Stomach (tissue), 9 donors: Measurements from ENCODE around the gene ASTN2. TPM values are rescaled to one million over a fixed set of nuclear protein-coding genes. Genes with fewer than 3 reads are reported as not detected.

ENCODE experiments used
- DNase-seq, 2 donors: peaks; one replicate each; pipeline versions ENCODE4 v3.0.0 to v3.0.0-alpha.2; 2013 to 2019
- H3K27ac ChIP-seq, 5 donors: fragments of 200-600 bp in 4 of 5; sonication (generic) in 4 of 5; one replicate each; pipeline ENCODE4 v1.5.1; 2013 to 2019; ENCODE audit warnings: mild to moderate bottlenecking in 1 of 5, moderate library complexity in 1 of 5
- H3K27me3 ChIP-seq, 3 donors: fragments of 200-600 bp; sonication (generic); one replicate each; pipeline ENCODE4 v1.5.1; 2017 to 2019; ENCODE audit warnings: mixed run types in 1 of 3
- H3K36me3 ChIP-seq, 4 donors: fragments of 200-600 bp; sonication (generic); 1 replicate in 3 of 4; 2 replicates in 1 of 4; pipeline ENCODE4 v1.5.1; 2016 to 2019
- H3K4me1 ChIP-seq, 4 donors: fragments of 200-600 bp; sonication (generic); one replicate each; pipeline ENCODE4 v1.5.1; 2016 to 2019
- H3K4me3 ChIP-seq, 4 donors: fragments of 200-600 bp; sonication (generic) in 3 of 4; one replicate each; pipeline ENCODE4 v1.5.1; 2016 to 2019; ENCODE audit warnings: mild to moderate bottlenecking in 1 of 4
- H3K9me3 ChIP-seq, 4 donors: fragments of 200-600 bp; sonication (generic); one replicate each; pipeline ENCODE4 v1.5.1; 2016 to 2019
- EP300 ChIP-seq: sonication (generic); formaldehyde crosslinking; IDR thresholded peaks from one replicate; pipeline ENCODE4 v1.6.1; 2017; ENCODE audit warnings: antibody characterized with exemption
- POLR2A ChIP-seq, 4 donors: fragments of 450-650 bp; IDR thresholded peaks; one replicate each; pipeline ENCODE4 v1.6.1; 2016; ENCODE audit warnings: antibody characterized with exemption in 4 of 4, control low read depth in 2 of 4, mild to moderate bottlenecking in 1 of 4, moderate library complexity in 1 of 4
- POLR2AphosphoS5 ChIP-seq, 3 donors: sonication (generic); formaldehyde crosslinking; IDR thresholded peaks; one replicate each; pipeline ENCODE4 v1.6.1; 2016; ENCODE audit warnings: antibody characterized with exemption in 3 of 3
- WGBS, 5 donors: extraction: QIAGEN DNeasy Blood & Tissue Kit in 3 of 5; methylation state at CpG; one replicate each; pipeline versions ENCODE4 v1.1.5 to v1.1.7; 2013 to 2018; 5-methylcytosine and 5-hydroxymethylcytosine counted together
- intact Hi-C: fragments of 100-400 bp; cut with DNase I; formaldehyde crosslinking; loops from one replicate; pipeline ENCODE4 v1.15.1; 2023; ENCODE audit warnings: low total_unique reads
- polyA plus RNA-seq, 3 donors: library from polyadenylated mRNA; stranded (reverse); fragments of 200-250 nt; gene quantifications; one replicate each; pipeline ENCODE4 v1.2.3, GENCODE V29; 2013
- total RNA-seq, 5 donors: library from RNA; depleted of rRNA; stranded (reverse); fragments of >200 nt; gene quantifications; one replicate each; pipeline versions ENCODE4 v1.1.0 to v1.2.3, GENCODE V29; 2014 to 2016
- TF ChIP-seq, protein P1 (sequence below), 7 experiments: fragments of 450-650 bp in 4 of 7; fragments of 200-600 bp in 3 of 7; sonication (generic) in 3 of 7; IDR thresholded peaks; one replicate each; pipeline ENCODE4 v1.5.1; 2016 to 2019; ENCODE audit warnings: antibody characterized with exemption in 7 of 7, control low read depth in 2 of 7, mild to moderate bottlenecking in 1 of 7
- donor health status: healthy with polysubstance abuse.
- donor health status: Bipolar disorder and iron deficiency.
- donor health status: healthy.

ASTN2 gene
- total and polyA plus RNA-seq, 8 donors, result 2.1 to 22.3 (median 4.2) TPM; not detected in 1

DNA sequence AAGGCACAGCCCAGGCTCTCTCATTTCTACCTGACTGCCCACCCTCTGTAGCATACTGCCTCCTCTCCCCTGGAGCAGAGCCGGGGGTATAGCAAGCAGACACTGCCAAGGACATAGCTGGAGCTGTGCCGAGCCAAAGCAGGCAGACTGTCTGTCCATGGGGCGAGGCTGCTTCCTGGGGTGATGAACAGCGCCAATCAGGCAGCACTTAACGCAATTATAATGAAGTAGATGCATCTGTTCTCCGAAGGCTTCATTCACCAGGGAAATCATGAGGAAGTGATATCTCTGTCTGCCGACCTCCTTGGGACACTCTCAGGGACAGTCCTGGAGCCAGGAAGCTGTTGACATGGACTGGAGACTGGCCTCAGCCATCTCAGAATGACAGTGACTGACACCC lies 230.7 kb downstream of the ASTN2 start:
- Histone ChIP-seq H3K4me3 (no peak overlapping the region), H3K27ac (no peak overlapping the region), H3K27me3 (no peaks in the 10 kb centered on the region), H3K9me3 (peaks cover 0 to 10% (median 6%) of the 10 kb centered on the region in 4 donors), H3K36me3 (no peaks in the 10 kb centered on the region), H3K4me1 (no peaks in the 10 kb centered on the region)
- TF ChIP-seq, protein P1, sequence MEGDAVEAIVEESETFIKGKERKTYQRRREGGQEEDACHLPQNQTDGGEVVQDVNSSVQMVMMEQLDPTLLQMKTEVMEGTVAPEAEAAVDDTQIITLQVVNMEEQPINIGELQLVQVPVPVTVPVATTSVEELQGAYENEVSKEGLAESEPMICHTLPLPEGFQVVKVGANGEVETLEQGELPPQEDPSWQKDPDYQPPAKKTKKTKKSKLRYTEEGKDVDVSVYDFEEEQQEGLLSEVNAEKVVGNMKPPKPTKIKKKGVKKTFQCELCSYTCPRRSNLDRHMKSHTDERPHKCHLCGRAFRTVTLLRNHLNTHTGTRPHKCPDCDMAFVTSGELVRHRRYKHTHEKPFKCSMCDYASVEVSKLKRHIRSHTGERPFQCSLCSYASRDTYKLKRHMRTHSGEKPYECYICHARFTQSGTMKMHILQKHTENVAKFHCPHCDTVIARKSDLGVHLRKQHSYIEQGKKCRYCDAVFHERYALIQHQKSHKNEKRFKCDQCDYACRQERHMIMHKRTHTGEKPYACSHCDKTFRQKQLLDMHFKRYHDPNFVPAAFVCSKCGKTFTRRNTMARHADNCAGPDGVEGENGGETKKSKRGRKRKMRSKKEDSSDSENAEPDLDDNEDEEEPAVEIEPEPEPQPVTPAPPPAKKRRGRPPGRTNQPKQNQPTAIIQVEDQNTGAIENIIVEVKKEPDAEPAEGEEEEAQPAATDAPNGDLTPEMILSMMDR (IDR thresholded peaks at IDR 0.05), result no peak
- TF ChIP-seq POLR2AphosphoS5 (IDR thresholded peaks at IDR 0.05) (no peak), EP300 (no peak), POLR2A (IDR thresholded peaks at IDR 0.05) (no peak)
- peak in 1 of 2 donors; percentile 26 for DNase-seq
- intact Hi-C loops, result no loop called here
- WGBS, 5 donors, result 68 to 81% (median 78%) methylated on average over 6 to 7 of the region's 7 CpGs

GRCh38 chr9:117182046-117182445 lies 232.8 kb downstream of the ASTN2 start:
- Histone ChIP-seq H3K27me3 (no peaks in the 10 kb centered on the region), H3K9me3 (peaks cover 0 to 10% (median 6%) of the 10 kb centered on the region in 4 donors), H3K27ac (no peak overlapping the region), H3K4me1 (no peaks in the 10 kb centered on the region), H3K36me3 (no peaks in the 10 kb centered on the region), H3K4me3 (no peak overlapping the region)
- WGBS, 5 donors, result 51 to 79% (median 68%) methylated on average over 2 of the region's 2 CpGs
- TF ChIP-seq, protein P1 (IDR thresholded peaks at IDR 0.05), result no peak
- intact Hi-C loops, result no loop called here
- DNase-seq, result no peak

- no peaks in the 10 kb centered on the region for H3K27me3 ChIP-seq
- no peak overlapping the region for H3K4me3 ChIP-seq
- no peak overlapping the region for H3K27ac ChIP-seq
- no peaks in the 10 kb centered on the region for H3K36me3 ChIP-seq
- DNase-seq, result no peak
- TF ChIP-seq POLR2AphosphoS5 (IDR thresholded peaks at IDR 0.05) (no peak), POLR2A (IDR thresholded peaks at IDR 0.05) (no peak), EP300 (no peak)
- TF ChIP-seq, protein P1 (IDR thresholded peaks at IDR 0.05), result no peak
- 93 to 100% (median 94%) methylated on average over 2 of the region's 2 CpGs for WGBS, 5 donors
- peaks cover 0 to 10% (median 6%) of the 10 kb centered on the region in 4 donors for H3K9me3 ChIP-seq
- H3K4me1 ChIP-seq, result no peaks in the 10 kb centered on the region
- intact Hi-C loops, result no loop called here
These were observed 233.9 kb downstream of the ASTN2 start for GRCh38 chr9:117180896-117181445.

DNA sequence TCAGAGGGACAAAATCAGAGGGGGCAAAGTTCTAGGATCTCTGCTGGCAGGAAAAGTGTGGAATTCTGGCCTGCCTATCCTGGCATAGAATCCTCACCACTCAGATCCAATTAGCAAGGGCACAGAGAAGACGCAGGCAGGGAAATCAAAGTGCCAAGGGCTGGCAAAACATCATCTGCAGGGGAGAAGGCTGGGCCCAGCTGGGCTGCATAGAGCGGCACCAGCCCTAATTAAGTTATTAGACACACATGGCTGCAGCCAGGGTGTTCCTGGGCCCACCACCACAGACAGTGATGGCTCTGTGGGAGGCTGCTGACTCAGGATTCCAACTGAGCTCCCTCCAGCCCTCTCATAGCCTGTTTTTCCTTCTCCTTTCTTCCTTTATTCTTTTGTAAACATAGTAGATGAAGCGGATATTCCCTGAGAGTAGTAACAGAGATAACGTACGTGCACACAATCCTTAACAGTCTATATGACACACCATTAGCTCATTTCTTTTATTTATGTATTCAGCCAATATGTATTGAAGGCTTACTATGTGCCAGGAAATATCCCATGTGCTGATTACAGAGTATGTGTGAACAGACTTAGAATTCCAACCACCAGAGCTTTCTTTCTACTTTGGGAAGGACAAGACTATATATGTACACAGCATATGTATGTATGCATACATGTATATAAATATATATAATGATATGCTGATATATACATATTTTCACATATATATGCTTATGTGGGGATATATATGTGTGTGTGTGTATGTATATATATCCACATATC lies 236.1 kb downstream of the ASTN2 start:
- Histone ChIP-seq H3K27ac (no peak overlapping the region), H3K9me3 (peaks cover 0 to 10% (median 6%) of the 10 kb centered on the region in 4 donors), H3K27me3 (no peaks in the 10 kb centered on the region), H3K4me1 (no peaks in the 10 kb centered on the region), H3K36me3 (no peaks in the 10 kb centered on the region), H3K4me3 (no peak overlapping the region)
- WGBS, 5 donors, result 72 to 79% (median 74%) methylated on average over 5 of the region's 5 CpGs
- DNase-seq, result peak in 1 of 2 donors; percentile 30
- TF ChIP-seq POLR2AphosphoS5 (IDR thresholded peaks at IDR 0.05), result no peak
- no peak for TF ChIP-seq POLR2A (IDR thresholded peaks at IDR 0.05)
- TF ChIP-seq, protein P1 (IDR thresholded peaks at IDR 0.05), result no peak
- TF ChIP-seq EP300, result no peak
- intact Hi-C loops, result no loop called here
